Frontal cortex (tissue), 4 donors: Measurements from ENCODE around the gene BRI3BP. TPM values are rescaled to one million over a fixed set of nuclear protein-coding genes. Genes with fewer than 3 reads are reported as not detected.

Source experiments
- DNase-seq, 2 donors: peaks; one replicate each; pipeline ENCODE4 v3.0.0; 2012; ENCODE audit warnings: low spot score in 2 of 2
- FAIRE-seq: peaks from 2 replicates; lab custom pipeline; 2012; peaks lifted over from hg19 to GRCh38; lab: Jason Lieb, UNC
- total RNA-seq: library from RNA; depleted of rRNA; stranded (reverse); fragments of >200 nt; gene quantifications from one replicate; pipeline ENCODE4 v1.2.3, GENCODE V29; 2014
- donor health status: control.
- donor health status: control.
- donor health status: control.

The BRI3BP gene
- total RNA-seq = 21.6 TPM

- FAIRE-seq = no peak
- DNase-seq = peak; percentile 37 to 66
These were observed at the start of gene BRI3BP for GRCh38 chr12:124993626-124994436. Gene BRI3BP, plus strand, starts transcription at chr12:124993645. Its CDS starts 146 bp downstream, at chr12:124993791.

GRCh38 chr12:124946447-124946793 is 47.0 kb upstream of the BRI3BP start:
- FAIRE-seq = no peak
- no peak for DNase-seq

DNA sequence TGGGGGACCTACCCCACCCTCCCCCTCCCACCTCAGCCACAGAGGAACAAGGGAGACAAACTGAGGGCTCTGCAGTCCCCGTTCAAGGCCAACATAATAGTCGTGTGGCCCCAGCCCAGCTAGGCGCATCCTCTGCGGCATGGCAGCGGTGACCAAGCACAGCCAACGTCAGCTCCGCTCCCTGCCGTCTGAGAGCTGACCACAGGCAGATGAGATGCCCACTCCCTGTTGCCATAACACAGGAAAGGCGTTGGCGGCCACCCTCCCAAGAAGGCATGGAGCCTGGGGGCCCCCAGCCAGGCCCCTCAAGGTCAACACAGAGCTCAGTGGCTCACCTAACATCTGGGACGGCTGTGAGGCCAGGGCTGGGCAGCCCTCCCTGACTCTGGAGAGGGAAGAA is 46.4 kb upstream of the BRI3BP start:
- no peak for DNase-seq
- FAIRE-seq = no peak

DNA sequence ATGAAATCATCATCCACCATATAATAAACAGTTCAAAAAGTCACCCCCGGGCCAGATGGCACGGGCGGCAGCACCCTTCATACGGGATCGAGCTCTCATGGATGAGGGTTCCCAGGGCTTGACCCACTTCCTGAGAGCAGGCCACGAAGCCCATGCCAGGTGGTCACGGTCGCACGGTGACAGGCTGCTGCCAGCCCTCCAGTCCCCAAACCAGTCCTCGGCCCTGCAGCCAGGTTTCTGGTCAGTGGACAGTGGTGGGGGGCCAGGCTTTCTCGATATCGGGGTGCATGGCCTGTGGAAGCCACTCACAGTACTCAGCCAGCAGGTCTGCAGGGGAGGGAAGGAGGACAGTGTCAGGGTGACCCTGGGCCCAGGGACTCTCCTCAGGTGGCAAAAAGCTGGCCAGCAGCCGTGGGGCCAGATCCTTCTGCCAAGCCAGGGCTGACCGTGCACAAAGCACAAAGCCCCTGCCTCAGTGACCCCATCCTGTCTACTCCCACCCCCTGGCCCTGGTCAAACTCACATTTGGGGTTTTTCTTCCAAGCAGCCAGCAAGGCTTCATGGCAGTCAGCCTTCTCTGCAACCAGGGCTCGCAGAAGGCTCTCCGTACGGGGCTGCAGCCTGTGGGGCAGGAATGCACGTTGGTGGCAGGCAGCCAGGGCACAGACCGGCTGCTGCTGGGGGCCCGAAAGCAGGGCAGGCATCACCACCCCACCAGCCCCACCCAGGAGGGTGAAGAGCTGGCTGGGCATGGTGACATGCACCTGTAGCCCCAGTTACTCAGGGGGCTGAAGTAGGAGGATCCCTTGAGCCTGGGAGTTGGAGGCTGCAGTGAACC is 45.7 kb upstream of the BRI3BP start:
- DNase-seq (no peak), FAIRE-seq (no peak)

DNA sequence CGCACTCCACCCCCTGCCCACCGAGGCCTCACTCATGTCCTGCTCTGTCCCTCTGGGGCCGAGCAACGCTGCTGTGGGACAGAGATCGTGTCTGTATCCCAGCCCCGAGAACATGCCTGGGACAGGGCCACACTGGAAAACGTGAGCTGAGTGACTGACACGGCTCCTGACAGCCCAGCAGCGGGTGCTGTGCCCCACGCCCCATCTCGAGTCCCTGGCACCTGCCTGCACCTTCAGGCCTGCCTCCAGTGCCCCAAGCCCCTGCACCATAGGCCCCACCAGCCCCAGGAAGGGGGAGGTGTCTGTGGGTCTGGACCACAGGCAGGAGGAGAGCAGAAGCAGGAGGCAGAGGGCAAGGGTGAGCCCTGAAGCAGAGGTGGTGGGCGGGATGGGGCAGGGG is 44.4 kb upstream of the BRI3BP start:
- FAIRE-seq (no peak), DNase-seq (peak in 1 of 2 donors; percentile 5)

GRCh38 chr12:124949779-124950728 is 43.4 kb upstream of the BRI3BP start:
- FAIRE-seq = no peak
- DNase-seq = peak in 1 of 2 donors; percentile 4

GRCh38 chr12:124952295-124952694 is 41.1 kb upstream of the BRI3BP start:
- no peak for FAIRE-seq
- DNase-seq = peak in 1 of 2 donors; percentile 16

DNA sequence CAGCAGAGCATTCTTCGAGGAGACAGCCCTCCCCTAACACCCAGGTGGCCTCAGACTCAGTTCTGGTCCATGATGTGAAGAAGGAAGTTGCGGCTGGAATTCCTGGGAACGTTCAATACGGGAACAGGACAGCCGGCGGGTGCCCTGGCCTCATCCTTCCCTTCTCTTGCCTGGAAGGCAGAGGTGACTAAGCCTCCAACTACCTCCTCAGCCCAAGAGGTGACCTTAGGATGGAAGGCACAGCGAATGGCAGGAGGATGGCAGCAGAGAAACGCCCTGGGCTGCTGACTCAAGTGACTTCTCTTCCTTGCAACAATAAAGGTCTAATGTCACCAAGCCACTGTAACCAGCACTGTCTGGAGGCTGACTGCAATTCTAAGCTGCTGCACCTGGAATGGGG is 40.6 kb upstream of the BRI3BP start:
- no peak for FAIRE-seq
- DNase-seq = peak in 1 of 2 donors; percentile 6

DNA sequence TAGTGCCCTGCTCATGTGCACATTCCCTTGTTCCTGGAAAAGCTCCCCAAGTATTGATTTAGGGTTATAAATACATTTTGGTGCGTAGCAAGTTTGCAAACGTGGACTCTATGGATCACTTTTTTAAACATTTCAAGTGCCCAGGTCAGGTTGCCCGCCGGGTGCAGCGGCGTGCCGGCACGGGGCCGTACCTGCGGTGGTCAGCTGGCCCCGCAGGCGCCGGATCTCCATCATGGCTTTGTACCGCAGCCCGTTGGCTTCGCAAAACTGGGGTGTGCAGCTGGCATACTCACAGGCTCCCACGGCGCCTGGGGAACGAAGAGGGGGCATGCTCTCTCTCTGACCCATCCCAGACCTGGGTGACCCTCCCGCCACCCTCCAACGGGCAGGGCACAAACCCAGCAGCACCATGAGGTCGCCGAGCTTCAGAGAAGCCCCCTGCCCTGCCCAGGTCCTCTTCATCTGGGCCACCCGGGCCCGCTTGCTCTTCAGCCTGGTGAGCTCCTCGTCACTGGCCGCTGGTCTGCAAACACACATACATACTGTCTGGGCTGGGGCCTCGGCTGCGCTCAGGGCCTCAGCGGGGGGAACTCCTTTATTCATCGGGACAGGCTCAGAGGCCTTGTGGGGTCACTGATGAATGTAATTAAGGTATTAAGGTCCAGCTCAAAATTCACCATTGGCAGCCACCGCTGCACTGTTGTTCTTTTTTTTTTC is 39.6 kb upstream of the BRI3BP start:
- DNase-seq (peak in 1 of 2 donors; percentile 7), FAIRE-seq (no peak)

- no peak for FAIRE-seq
- peak in 1 of 2 donors; percentile 8 for DNase-seq
These were observed 38.7 kb upstream of the BRI3BP start for GRCh38 chr12:124954771-124955170.

GRCh38 chr12:124956571-124956970 is 36.9 kb upstream of the BRI3BP start:
- DNase-seq (no peak), FAIRE-seq (no peak)

- FAIRE-seq (no peak), DNase-seq (no peak)
These were observed 32.4 kb upstream of the BRI3BP start for GRCh38 chr12:124961055-124961454.

- DNase-seq (no peak), FAIRE-seq (no peak)
These were observed 30.2 kb upstream of the BRI3BP start for GRCh38 chr12:124963211-124963610.

DNA sequence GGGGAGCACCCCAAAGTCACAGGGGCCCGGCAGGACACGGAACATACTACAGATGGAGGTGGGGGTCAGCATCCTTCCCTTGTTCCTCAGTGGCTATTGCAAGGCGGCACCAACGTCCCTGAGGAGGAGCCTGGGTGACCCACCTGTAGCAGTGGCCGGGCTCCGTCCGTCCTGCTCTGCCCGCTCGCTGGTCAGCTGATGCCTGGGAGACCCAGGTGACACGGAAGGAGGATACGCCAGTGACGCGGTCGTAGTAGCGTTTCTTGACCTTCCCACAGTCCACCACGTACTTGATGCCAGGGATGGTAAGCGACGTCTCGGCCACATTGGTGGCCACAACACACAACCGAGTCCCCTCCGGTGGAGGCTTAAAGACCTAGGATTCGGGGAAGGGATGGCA is 29.2 kb upstream of the BRI3BP start:
- FAIRE-seq (no peak), DNase-seq (no peak)

- no peak for FAIRE-seq
- no peak for DNase-seq
These were observed 28.5 kb upstream of the BRI3BP start for GRCh38 chr12:124964836-124965462.

DNA sequence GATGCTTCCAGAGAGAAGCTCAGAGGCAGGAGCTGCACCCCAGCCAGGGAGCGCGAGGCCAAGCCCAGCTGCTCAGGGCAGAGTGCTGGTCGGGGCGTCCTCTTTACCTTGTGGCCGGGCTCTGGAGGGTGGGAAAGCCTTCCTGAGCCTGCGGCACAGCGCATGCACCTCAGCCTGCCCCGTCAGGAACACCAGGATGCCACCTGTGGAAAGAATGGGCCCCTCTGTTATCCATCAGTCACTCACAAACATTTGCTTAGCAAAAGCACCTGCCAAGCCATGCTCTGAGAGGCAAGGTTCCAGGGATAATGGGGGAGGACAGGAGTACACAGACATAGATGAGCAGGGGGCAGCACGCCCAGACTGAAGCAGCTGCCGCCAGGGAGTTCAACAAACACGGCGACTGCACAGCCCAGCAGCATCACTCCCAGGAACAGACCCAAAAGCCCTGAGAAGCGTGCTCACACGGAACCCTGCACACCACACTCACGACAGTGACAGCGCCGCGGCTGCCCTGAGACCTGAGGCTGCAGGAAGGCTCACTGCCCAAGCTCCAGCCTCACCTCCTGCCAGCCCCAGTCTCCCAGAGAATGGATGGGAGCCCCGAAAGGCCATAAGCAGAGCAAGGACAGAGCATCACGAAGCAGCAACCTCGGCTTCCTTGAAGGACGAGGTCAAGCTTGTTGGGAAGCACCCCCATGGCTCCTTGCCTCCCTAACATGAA is 26.3 kb upstream of the BRI3BP start:
- FAIRE-seq (no peak), DNase-seq (no peak)

GRCh38 chr12:124968656-124969055 is 24.8 kb upstream of the BRI3BP start:
- FAIRE-seq = no peak

More at GRCh38 chr12:124968656-124969055, 24.8 kb upstream of the BRI3BP start:
- DNase-seq = no peak
